IMR-90 (cell line): Measurements from ENCODE around the gene DNAJB4. TPM values are rescaled to one million over a fixed set of nuclear protein-coding genes. Genes with fewer than 3 reads are reported as not detected.

ENCODE experiments used
- ATAC-seq: fragments of 200-7000 bp; cut with Tn5 transposase; 2 replicates; pipeline ENCODE4 v1.9.1; 2020; ENCODE audit warnings: low read depth, mild to moderate bottlenecking, moderate library complexity
- BruUV-seq: library from RNA; stranded (reverse); fragments of 400-500 nt; replicated peaks from 2 replicates; lab custom pipeline; 2021; lab: Mats Ljungman, UMichigan
- CTCF ChIA-PET: fragments of 300-600 bp; formaldehyde crosslinking; extraction: SDS; loops from one replicate; lab custom pipeline; 2021; ENCODE audit warnings: antibody characterized with exemption; lab: Yijun Ruan, JAX
- POLR2A ChIA-PET: fragments of 300-600 bp; sonication (Branson Sonifier 250); formaldehyde crosslinking; loops from one replicate; lab custom pipeline; 2022; ENCODE audit warnings: antibody characterized with exemption; ENCODE audit not compliant: unreplicated experiment; lab: Charles Lee
- DNase-seq: peaks from one replicate; pipeline ENCODE4 v3.0.0; 2013
- H2AFZ ChIP-seq: replicated peaks from 2 replicates; pipeline ENCODE3; 2013; ENCODE audit warnings: low read length, mild to moderate bottlenecking; ENCODE audit not compliant: poor library complexity
- H2AK5ac ChIP-seq: 2 replicates; pipeline ENCODE4 v1.6.1; 2013; ENCODE audit warnings: low read depth, low read length, inconsistent platforms
- H2AK9ac ChIP-seq: replicated peaks from 2 replicates; pipeline ENCODE3; 2013; ENCODE audit warnings: mild to moderate bottlenecking, low read depth, low read length, moderate library complexity; ENCODE audit not compliant: poor library complexity
- H2BK120ac ChIP-seq: 2 replicates; pipeline ENCODE4 v1.6.1; 2013; ENCODE audit warnings: low read depth, low read length, inconsistent platforms
- H2BK15ac ChIP-seq: 3 replicates; pipeline ENCODE4 v1.6.1; 2013; ENCODE audit warnings: low read depth, low read length, inconsistent platforms
- H2BK20ac ChIP-seq: 2 replicates; pipeline ENCODE4 v1.6.1; 2013; ENCODE audit warnings: low read depth, mild to moderate bottlenecking, inconsistent platforms, low read length, moderate library complexity
- H2BK5ac ChIP-seq: 2 replicates; pipeline ENCODE4 v1.6.1; 2013; ENCODE audit warnings: mild to moderate bottlenecking, low read depth, low read length, inconsistent platforms; ENCODE audit not compliant: poor library complexity, severe bottlenecking
- H3K14ac ChIP-seq: replicated peaks from 2 replicates; pipeline ENCODE4 v1.6.1; 2013; ENCODE audit warnings: low read depth, low read length, inconsistent platforms
- H3K18ac ChIP-seq: 2 replicates; pipeline ENCODE4 v1.6.1; 2013; ENCODE audit warnings: low read depth, low read length, control low read depth
- H3K23ac ChIP-seq: 2 replicates; pipeline ENCODE4 v1.6.1; 2013; ENCODE audit warnings: low read depth, low read length, inconsistent platforms
- H3K27ac ChIP-seq: 2 replicates; pipeline ENCODE4 v1.5.1; 2013; ENCODE audit warnings: mild to moderate bottlenecking, control low read depth, low read length; ENCODE audit not compliant: insufficient read depth
- H3K27me3 ChIP-seq: 2 replicates; pipeline ENCODE4 v1.6.1; 2013; ENCODE audit warnings: low read length; ENCODE audit not compliant: control insufficient read depth, insufficient read depth
- H3K36me3 ChIP-seq: 2 replicates; pipeline ENCODE4 v1.6.1; 2013; ENCODE audit warnings: low read length, mixed read lengths; ENCODE audit not compliant: control insufficient read depth, insufficient read depth
- H3K4ac ChIP-seq: 2 replicates; pipeline ENCODE4 v1.6.1; 2013; ENCODE audit warnings: low read depth, low read length, inconsistent platforms
- H3K4me1 ChIP-seq: 2 replicates; pipeline ENCODE4 v1.6.1; 2013; ENCODE audit warnings: low read length, mixed read lengths; ENCODE audit not compliant: control insufficient read depth, insufficient read depth
- H3K4me2 ChIP-seq: 2 replicates; pipeline ENCODE4 v1.6.1; 2013; ENCODE audit warnings: low read depth, mild to moderate bottlenecking, control low read depth, low read length, moderate library complexity
- H3K4me3 ChIP-seq: 2 replicates; pipeline ENCODE4 v1.5.1; 2013; ENCODE audit warnings: low read depth, mild to moderate bottlenecking, control low read depth, low read length, moderate library complexity; ENCODE audit not compliant: insufficient read depth
- H3K56ac ChIP-seq: 2 replicates; pipeline ENCODE4 v1.6.1; 2013; ENCODE audit warnings: low read length, inconsistent platforms; ENCODE audit not compliant: insufficient read depth; ENCODE audit errors: extremely low read depth
- H3K79me1 ChIP-seq, 2 experiments: 2 replicates each; pipeline ENCODE4 v1.6.1; 2013; ENCODE audit warnings: low read length in 2 of 2, inconsistent platforms in 1 of 2, low read depth in 1 of 2
- H3K9ac ChIP-seq: 2 replicates; pipeline ENCODE4 v1.6.1; 2013; ENCODE audit warnings: low read depth, low read length, control low read depth
- H3K9me1 ChIP-seq: 2 replicates; pipeline ENCODE4 v1.6.1; 2013; ENCODE audit warnings: low read length, inconsistent platforms; ENCODE audit not compliant: insufficient read depth
- H3K9me3 ChIP-seq: 2 replicates; pipeline ENCODE4 v1.6.1; 2013; ENCODE audit warnings: low read length; ENCODE audit not compliant: control insufficient read depth, insufficient read depth
- H4K20me1 ChIP-seq: 2 replicates; pipeline ENCODE4 v1.6.1; 2013; ENCODE audit warnings: low read length, inconsistent platforms; ENCODE audit not compliant: insufficient read depth
- H4K5ac ChIP-seq: 2 replicates; pipeline ENCODE4 v1.6.1; 2013; ENCODE audit warnings: mild to moderate bottlenecking, low read depth, low read length, control low read depth
- H4K8ac ChIP-seq, 2 experiments: 2 replicates each; pipeline ENCODE4 v1.6.1; 2013; ENCODE audit warnings: low read depth in 2 of 2, low read length in 2 of 2, control low read depth in 1 of 2, inconsistent platforms in 1 of 2
- H4K91ac ChIP-seq: 2 replicates; pipeline ENCODE4 v1.6.1; 2013; ENCODE audit warnings: low read depth, low read length, inconsistent platforms; ENCODE audit not compliant: insufficient read depth
- BHLHE40 ChIP-seq: fragments of 150-350 bp; IDR thresholded peaks from 2 replicates; pipeline ENCODE4 v1.6.1; 2016; ENCODE audit warnings: mild to moderate bottlenecking, low read depth, low read length
- CEBPB ChIP-seq: IDR thresholded peaks from 2 replicates; pipeline ENCODE4 v1.6.1; 2012; ENCODE audit warnings: low read depth, low read length, improper control_type of control experiment
- FOS ChIP-seq: fragments of 150-350 bp; IDR thresholded peaks from 2 replicates; pipeline ENCODE4 v1.6.1; 2016; ENCODE audit warnings: low read depth, low read length
- MAZ ChIP-seq: IDR thresholded peaks from 2 replicates; pipeline ENCODE4 v1.6.1; 2012; ENCODE audit warnings: low read depth, mild to moderate bottlenecking, low read length, improper control_type of control experiment, moderate library complexity, borderline replicate concordance
- MXI1 ChIP-seq: IDR thresholded peaks from 2 replicates; pipeline ENCODE4 v1.6.1; 2012; ENCODE audit warnings: low read depth, mild to moderate bottlenecking, low read length, moderate library complexity, borderline replicate concordance
- NFE2L2 ChIP-seq: fragments of 150-350 bp; IDR thresholded peaks from 2 replicates; pipeline ENCODE4 v1.6.1; 2016; ENCODE audit warnings: low read depth, mild to moderate bottlenecking, low read length
- POLR2A ChIP-seq: IDR thresholded peaks from 2 replicates; pipeline ENCODE4 v1.6.1; 2012; ENCODE audit warnings: mild to moderate bottlenecking, low read depth, low read length
- RAD21 ChIP-seq: IDR thresholded peaks from 2 replicates; pipeline ENCODE4 v1.6.1; 2012; ENCODE audit warnings: low read length, improper control_type of control experiment
- RCOR1 ChIP-seq: IDR thresholded peaks from 2 replicates; pipeline ENCODE4 v1.6.1; 2012; ENCODE audit warnings: mild to moderate bottlenecking, low read length, improper control_type of control experiment; ENCODE audit not compliant: insufficient replicate concordance
- SMC3 ChIP-seq: fragments of 150-350 bp; IDR thresholded peaks from 2 replicates; pipeline ENCODE4 v1.6.1; 2016; ENCODE audit warnings: low read depth, mild to moderate bottlenecking, antibody characterized with exemption, low read length, moderate library complexity
- WGBS, 2 experiments: methylation state at CpG; one replicate each; pipeline versions ENCODE4 v1.1.5 to v1.1.7; 2013; ENCODE audit warnings: missing lambda C conversion rate in 2 of 2; ENCODE audit not compliant: insufficient read length in 1 of 2; ENCODE audit errors: extremely low coverage in 2 of 2; 5-methylcytosine and 5-hydroxymethylcytosine counted together
- dilution Hi-C: fragments of 300-500 bp; cut with HindIII; formaldehyde crosslinking; loops from one replicate; pipeline ENCODE4 v1.14.3; 2018; ENCODE audit warnings: low sequenced_read_pairs; ENCODE audit not compliant: unreplicated experiment
- in situ Hi-C: fragments of 300-500 bp; cut with MboI; formaldehyde crosslinking; loops from 3 replicates; pipeline ENCODE4 v1.14.3; 2019; ENCODE audit warnings: low sequenced_read_pairs, inconsistent platforms, mixed read lengths
- intact Hi-C: fragments of 100-400 bp; cut with micrococcal nuclease; formaldehyde crosslinking; loops from 2 replicates; pipeline ENCODE4 v1.10.0; 2022
- polyA plus RNA-seq, 3 experiments: library from polyadenylated mRNA; depleted of rRNA; stranded (reverse); fragments of >200 nt; gene quantifications; 2 replicates each; pipeline ENCODE4 v1.2.3, GENCODE V29; 2012; ENCODE audit warnings: low replicate concordance in 1 of 3
- total RNA-seq: library from RNA; depleted of rRNA; stranded (reverse); fragments of >200 nt; gene quantifications from 2 replicates; pipeline ENCODE4 v1.2.3, GENCODE V29; 2012
- TF ChIP-seq, protein P1 (sequence below): conservative IDR thresholded peaks from 2 replicates; pipeline ENCODE4 v1.5.1; 2012; ENCODE audit warnings: mild to moderate bottlenecking, low read depth, low read length, improper control_type of control experiment
- TF ChIP-seq, protein P2 (sequence below): fragments of 150-350 bp; IDR thresholded peaks from 2 replicates; pipeline ENCODE4 v1.6.1; 2016; ENCODE audit warnings: low read depth, mild to moderate bottlenecking, low read length, moderate library complexity, borderline replicate concordance

Gene DNAJB4
- total and polyA plus RNA-seq, 2 of the 4 experiments (the other 2 are of a cell fraction), result 30.6 to 31.0 TPM

DNA sequence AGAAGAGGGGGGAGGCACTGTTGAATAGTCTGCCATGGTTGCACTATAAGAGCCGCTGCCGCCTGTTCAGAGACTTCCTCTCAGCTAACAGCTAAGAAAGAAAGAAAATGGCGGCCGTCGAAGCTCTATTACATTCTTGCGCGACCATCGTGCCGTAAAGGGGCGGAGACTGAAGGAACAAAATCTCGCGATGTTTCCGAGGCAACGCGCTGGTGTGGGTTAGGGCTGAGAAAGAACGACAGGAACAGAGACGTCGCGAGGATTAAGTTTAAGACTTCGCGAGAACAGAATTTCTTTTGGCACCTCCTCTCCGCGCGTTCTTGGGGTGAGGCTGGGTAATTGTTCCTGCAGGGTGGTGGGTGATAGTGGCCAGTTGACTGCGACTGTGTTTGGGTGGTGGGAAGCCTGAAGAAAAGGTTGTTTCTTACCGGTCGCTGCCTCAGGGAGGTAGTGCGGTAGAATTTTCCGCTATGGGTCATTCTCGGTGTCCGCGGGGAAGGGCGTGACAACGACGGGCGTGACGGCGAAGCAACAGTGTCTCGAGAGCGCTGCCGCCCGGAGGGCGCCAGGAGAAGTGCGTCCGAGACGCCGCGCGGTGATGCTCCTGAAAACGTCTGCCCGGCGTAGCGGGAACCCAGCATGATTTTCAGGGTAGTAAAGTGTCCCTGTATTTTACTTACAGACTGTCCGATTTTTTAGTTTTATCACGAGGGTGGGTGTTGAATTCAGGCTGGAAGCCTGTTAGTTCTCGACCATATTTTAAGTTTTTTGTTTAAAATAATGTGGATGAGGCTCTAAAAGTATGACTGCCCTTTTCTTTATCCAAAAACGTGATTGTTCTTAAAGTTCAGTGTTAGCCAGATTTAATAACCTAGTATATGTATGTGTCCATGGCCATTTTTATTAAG lies 25.5 kb upstream of the DNAJB4 start, which contains the start of gene FUBP1:
TSS of gene FUBP1 (minus strand) at position 104 of the 908 bp plus-strand sequence. CDS start at position 36, 68 bp downstream.
- peaks cover 6% of the 10 kb centered on the region for H3K36me3 ChIP-seq
- WGBS, 2 experiments, result 0% methylated on average over 24 of the region's 57 CpGs; no CpG with 5 or more reads in 1 of the 2 experiments
- peak within 1 kb of the TSS; percentile 90 to 97 for H4K8ac ChIP-seq
- H3K4me3 ChIP-seq, result peak within 1 kb of the TSS; percentile 62
- CTCF ChIA-PET, result interaction anchor here (0.6 to 1.4 kb wide), 7 partner anchors 12 to 151 kb away, joined by 3 to 4 read pairs (median 3); no protein-coding TSS in a partner anchor
- peak within 1 kb of the TSS; percentile 98 for H2AK9ac ChIP-seq
- ATAC-seq (peak; percentile 86), DNase-seq (peak; percentile 99)
- peak within 1 kb of the TSS; percentile 84 for H2AK5ac ChIP-seq
- peak within 1 kb of the TSS; percentile 89 for H4K5ac ChIP-seq
- H2BK5ac ChIP-seq, result peak within 1 kb of the TSS; percentile 88
- H2BK120ac ChIP-seq, result peak within 1 kb of the TSS; percentile 91
- peaks cover 4 to 18% of the 10 kb centered on the region in 2 experiments; a peak in 2 of 4 replicates for H3K79me1 ChIP-seq
- H3K56ac ChIP-seq, result peak within 1 kb of the TSS; percentile 97
- H3K9ac ChIP-seq, result peak within 1 kb of the TSS; percentile 96
- no peaks in the 10 kb centered on the region for H3K9me1 ChIP-seq
- 0 out of 2 replicates have a peak, but pooled peaks cover 2% of the 10 kb centered on the region for H3K4me1 ChIP-seq
- dilution Hi-C loops, result no loop called here
- peak within 1 kb of the TSS; percentile 62 for H2BK20ac ChIP-seq
- H3K14ac ChIP-seq, result peak within 1 kb of the TSS; percentile 99
- H4K20me1 ChIP-seq, result peaks cover 39% of the 10 kb centered on the region
- TSS peak; percentile 58 for BruUV-seq
- H3K9me3 ChIP-seq, result no peaks in the 10 kb centered on the region
- H3K23ac ChIP-seq, result peak within 1 kb of the TSS; percentile 97
- TF ChIP-seq SMC3, result peak; percentile 45
- TF ChIP-seq NFE2L2, result no peak
- peak; percentile 14; the same call in 1 of the 2 replicates for TF ChIP-seq CEBPB
- peak; percentile 74 for TF ChIP-seq MXI1
- TF ChIP-seq, protein P1, sequence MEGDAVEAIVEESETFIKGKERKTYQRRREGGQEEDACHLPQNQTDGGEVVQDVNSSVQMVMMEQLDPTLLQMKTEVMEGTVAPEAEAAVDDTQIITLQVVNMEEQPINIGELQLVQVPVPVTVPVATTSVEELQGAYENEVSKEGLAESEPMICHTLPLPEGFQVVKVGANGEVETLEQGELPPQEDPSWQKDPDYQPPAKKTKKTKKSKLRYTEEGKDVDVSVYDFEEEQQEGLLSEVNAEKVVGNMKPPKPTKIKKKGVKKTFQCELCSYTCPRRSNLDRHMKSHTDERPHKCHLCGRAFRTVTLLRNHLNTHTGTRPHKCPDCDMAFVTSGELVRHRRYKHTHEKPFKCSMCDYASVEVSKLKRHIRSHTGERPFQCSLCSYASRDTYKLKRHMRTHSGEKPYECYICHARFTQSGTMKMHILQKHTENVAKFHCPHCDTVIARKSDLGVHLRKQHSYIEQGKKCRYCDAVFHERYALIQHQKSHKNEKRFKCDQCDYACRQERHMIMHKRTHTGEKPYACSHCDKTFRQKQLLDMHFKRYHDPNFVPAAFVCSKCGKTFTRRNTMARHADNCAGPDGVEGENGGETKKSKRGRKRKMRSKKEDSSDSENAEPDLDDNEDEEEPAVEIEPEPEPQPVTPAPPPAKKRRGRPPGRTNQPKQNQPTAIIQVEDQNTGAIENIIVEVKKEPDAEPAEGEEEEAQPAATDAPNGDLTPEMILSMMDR, result peak; percentile 65
- TF ChIP-seq POLR2A, result peak; percentile 87
- TF ChIP-seq MAZ, result no peak
- no peak for TF ChIP-seq FOS
- TF ChIP-seq RCOR1, result no peak
- peak; percentile 54 for TF ChIP-seq RAD21
- peak; percentile 27; the same call in 1 of the 2 replicates for TF ChIP-seq BHLHE40
- TF ChIP-seq, protein P2, sequence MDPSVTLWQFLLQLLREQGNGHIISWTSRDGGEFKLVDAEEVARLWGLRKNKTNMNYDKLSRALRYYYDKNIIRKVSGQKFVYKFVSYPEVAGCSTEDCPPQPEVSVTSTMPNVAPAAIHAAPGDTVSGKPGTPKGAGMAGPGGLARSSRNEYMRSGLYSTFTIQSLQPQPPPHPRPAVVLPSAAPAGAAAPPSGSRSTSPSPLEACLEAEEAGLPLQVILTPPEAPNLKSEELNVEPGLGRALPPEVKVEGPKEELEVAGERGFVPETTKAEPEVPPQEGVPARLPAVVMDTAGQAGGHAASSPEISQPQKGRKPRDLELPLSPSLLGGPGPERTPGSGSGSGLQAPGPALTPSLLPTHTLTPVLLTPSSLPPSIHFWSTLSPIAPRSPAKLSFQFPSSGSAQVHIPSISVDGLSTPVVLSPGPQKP, result no peak
- in situ Hi-C loops, result loop anchor here (10.0 kb wide), 1 partner anchor 136 kb away; no protein-coding TSS in a partner anchor
- H2BK15ac ChIP-seq, result peak within 1 kb of the TSS; percentile 80; the same call in 2 of the 3 replicates
- peak within 1 kb of the TSS; percentile 91 for H3K4me2 ChIP-seq
- H2AFZ ChIP-seq, result peak within 1 kb of the TSS; percentile 93
- peak within 1 kb of the TSS; percentile 97 for H3K4ac ChIP-seq
- H3K27me3 ChIP-seq, result no peaks in the 10 kb centered on the region
- peak within 1 kb of the TSS; percentile 92 for H3K27ac ChIP-seq
- POLR2A ChIA-PET, result interaction anchor here (0.6 to 1.2 kb wide), 2 partner anchors 25 to 493 kb away, joined by 9 to 27 read pairs; partner anchors contain the start of gene DNAJB4
- intact Hi-C loops, result loop anchor here (1.0 kb wide), 2 partner anchors 25 to 135 kb away; partner anchors contain the start of gene DNAJB4
- peak within 1 kb of the TSS; percentile 92 for H4K91ac ChIP-seq
- H3K18ac ChIP-seq, result peak within 1 kb of the TSS; percentile 70
